ENCODE data around the gene PHC2. TPM values are rescaled to one million over a fixed set of nuclear protein-coding genes. Genes with fewer than 3 reads are reported as not detected.

PHC2 gene
- total RNA-seq, 2 donors from 2014 or later, result 15.4 to 34.5 TPM

GRCh38 chr1:33459691-33460090 is 28.8 kb upstream of the PHC2 start:
- no peaks in the 10 kb centered on the region for H3K36me3 Mint-ChIP-seq
- H3K9me3 Mint-ChIP-seq, result no peaks in the 10 kb centered on the region
- no peak overlapping the region for H3K27ac Mint-ChIP-seq
- DNase-seq (ENCODE audit: low spot score in 2 of 2), result no peak
- ATAC-seq, result no peak

DNA sequence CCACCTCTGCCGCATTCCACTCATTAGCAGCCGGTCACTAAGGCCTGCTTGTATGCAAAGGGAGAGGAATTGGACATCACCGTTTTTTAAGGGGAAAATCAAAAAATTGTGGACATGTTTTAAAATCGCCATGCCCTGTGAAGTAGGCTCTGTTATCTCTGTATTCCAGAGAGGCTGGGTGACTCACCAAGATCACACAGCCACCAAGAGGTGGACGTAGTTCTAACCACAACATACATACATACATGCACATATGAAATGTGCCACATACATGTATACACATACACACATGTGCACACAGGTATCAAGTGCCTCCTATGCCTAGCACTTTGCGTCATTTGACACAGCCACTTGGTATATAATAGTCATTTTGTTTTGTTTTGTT is 25.6 kb upstream of the PHC2 start:
- H3K9me3 Mint-ChIP-seq, result no peaks in the 10 kb centered on the region
- DNase-seq (ENCODE audit: low spot score in 2 of 2), result no peak
- no peaks in the 10 kb centered on the region for H3K36me3 Mint-ChIP-seq
- ATAC-seq, result no peak
- no peak overlapping the region for H3K27ac Mint-ChIP-seq

DNA sequence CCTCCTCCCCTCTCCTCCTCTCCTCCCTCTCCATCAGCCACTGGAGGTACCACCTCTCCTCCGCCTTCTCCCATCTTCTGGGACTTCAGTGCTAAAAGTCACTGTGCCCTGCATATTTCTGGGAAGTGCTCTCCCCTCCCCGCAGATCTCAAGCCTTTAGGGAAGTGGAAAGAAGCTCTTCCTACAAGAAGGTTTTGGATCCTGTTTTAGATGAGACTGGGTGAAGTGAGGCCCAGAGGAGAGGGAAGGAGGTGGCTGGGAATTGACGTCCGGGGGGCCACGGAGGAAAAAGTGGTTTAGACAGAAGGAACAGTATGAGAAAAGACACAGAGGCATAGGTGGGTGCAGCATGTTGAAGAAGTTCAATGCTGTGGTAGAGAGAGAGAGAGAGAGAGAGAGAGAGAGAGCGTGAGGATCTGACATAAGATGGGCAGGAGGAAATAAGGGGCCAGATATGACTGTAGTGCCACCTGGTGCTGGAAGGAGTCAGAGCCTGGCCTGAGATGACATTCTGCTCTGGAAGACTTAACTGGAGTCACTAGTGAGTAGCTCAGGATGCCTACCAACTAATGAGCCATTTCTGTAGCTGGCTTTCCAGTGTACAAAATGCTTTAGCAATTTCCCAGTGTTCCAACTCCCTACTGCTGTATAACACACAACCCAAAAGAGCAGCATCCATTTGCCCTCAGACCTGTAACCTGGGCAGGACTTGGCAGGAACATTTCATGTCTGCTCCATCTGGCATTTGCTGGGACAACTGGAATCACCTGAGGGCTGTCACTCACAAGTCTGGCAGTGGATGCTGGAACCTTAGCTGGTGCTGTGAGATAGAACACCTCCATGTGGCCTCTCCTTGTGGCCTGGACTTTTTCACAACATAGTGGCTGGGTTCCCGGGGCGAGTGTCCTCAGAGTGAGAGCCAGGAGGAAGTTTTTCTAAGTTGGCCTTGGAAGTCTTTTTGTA is 24.9 kb upstream of the PHC2 start:
- ATAC-seq (peak; percentile 70 to 93), DNase-seq (ENCODE audit: low spot score in 2 of 2) (peak in 1 of 2 donors; percentile 33)
- Mint-ChIP-seq H3K27ac (peak overlapping the region in 1 of 2 donors; percentile 17), H3K9me3 (no peaks in the 10 kb centered on the region), H3K36me3 (no peaks in the 10 kb centered on the region)

DNA sequence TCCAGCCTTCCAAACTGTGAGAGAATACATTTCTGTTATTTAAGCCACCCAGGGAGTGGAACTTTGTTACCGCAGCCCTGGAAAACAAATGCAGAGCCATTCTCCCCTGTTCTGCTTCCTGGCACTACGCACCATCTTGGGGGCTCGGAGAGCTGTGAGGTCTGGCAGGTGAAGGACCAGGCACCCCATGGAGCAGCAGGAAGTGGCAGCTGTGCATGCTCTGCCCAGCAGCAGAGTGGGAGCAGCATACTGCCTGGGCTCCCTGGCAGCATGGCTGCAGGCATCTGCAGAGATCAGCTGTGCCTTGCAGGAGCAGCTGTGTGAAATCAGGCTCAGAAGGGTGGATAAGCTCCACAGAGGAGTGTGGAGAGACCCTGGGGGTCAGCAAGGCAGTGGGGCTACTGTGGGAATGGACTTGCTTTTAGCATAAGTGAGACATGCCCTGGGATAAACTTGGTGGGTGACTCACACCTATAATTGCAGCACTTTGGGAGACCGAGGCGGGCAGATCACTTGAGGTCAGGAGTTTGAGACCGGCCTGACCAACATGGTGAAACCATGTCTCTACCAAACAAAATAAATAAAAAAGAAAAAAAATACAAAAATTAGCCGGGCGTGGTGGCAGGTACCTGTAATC is 23.9 kb upstream of the PHC2 start:
- DNase-seq (ENCODE audit: low spot score in 2 of 2) (no peak), ATAC-seq (no peak)
- H3K36me3 Mint-ChIP-seq, result no peaks in the 10 kb centered on the region
- H3K27ac Mint-ChIP-seq, result no peak overlapping the region
- no peaks in the 10 kb centered on the region for H3K9me3 Mint-ChIP-seq

DNA sequence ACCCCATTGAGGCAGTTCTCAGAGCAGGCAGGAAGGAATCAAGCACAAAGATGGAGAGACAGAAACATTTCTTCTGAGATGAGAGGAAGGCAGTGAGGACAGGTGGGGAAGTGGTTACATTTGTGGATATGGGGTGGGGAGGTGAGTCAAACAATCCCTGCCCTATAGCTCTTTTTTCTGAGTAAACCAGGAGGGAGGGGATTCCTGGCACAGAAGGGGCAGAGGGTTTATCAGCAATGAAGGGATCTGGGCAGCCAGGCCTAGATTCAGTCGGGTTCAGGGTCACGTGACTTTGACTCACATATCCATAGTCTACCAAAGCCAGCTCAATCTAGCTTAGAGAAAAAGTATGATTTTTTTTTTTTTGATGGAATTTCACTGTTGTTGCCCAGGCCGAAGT is 15.7 kb upstream of the PHC2 start:
- no peak for DNase-seq (ENCODE audit: low spot score in 2 of 2)
- Mint-ChIP-seq H3K27ac (no peak overlapping the region), H3K36me3 (no peaks in the 10 kb centered on the region), H3K9me3 (no peaks in the 10 kb centered on the region)
- ATAC-seq, result peak; percentile 76 to 83

DNA sequence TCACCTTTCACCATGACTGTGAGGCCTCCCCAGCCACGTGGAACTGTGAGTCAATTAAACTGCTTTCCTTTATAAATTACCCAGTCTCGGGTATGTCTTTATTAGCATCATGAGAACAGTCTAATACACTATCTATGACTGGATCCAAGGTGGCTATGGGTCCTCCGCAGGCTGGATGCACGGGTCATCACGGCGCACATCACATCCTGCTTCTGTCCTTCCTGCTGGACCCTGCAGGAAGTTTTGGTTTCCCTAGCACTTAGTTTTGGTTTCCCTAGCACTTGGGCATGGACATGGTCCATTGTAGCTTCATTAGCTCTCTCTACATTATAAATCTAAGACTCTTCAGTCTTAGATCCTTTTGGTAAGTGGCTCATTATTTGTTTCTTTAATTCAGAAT is 14.2 kb upstream of the PHC2 start:
- H3K36me3 Mint-ChIP-seq, result no peaks in the 10 kb centered on the region
- DNase-seq (ENCODE audit: low spot score in 2 of 2), result no peak
- no peaks in the 10 kb centered on the region for H3K9me3 Mint-ChIP-seq
- no peak overlapping the region for H3K27ac Mint-ChIP-seq
- no peak for ATAC-seq

DNA sequence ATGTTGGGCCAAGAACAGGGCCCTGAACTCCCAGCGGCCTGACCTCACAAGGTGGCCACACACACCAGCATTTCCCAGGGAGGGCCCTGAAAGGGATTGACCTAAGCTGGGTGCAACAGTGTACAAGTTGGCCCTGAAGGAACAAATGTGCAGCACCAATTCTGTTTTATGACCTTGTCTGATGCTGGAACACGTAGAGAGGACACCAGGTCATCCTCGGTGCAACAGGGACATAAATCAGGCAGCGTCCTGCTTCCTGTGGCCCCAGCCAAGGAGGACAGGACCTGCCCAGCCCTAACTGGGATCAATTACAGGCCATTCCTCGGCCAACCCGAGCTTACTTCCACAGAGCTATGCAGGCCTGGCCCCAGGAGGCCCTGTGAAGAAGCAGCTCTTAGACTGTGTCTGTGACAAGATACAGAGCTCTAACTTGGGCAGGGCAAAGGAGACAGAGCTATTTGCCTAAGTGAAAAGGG is 12.8 kb upstream of the PHC2 start:
- ATAC-seq, result no peak
- Mint-ChIP-seq H3K27ac (no peak overlapping the region), H3K36me3 (no peaks in the 10 kb centered on the region), H3K9me3 (no peaks in the 10 kb centered on the region)
- no peak for DNase-seq (ENCODE audit: low spot score in 2 of 2)

DNA sequence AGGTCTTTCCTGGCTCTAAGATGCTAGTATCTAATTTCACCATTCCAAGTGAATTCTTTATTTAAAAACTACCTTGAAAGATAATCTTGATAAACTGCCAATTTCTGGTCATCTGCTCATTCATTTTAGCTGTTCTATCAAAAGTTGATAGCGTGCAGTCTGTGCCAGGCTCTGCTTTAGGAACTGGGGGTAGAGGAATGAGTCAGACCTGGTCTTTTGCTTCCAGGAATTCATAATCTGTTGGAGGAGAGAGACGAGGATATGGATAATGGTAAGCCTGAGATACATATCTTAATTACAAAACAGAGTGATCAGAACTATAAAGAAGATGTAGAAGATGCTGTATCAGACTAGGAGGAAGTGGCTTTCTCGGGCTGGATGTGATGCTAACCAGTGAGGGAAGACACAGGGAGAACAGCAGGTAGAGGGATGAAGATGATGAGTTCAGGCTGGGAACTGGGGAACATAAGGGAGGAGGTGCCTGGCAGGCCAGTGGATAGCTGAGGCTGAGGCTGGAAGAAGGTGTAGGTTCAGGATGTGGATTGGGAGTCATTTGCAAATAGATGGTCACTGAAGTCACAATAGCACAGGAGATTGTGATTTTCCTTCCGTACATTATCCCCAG is 12.3 kb upstream of the PHC2 start:
- Mint-ChIP-seq H3K9me3 (no peaks in the 10 kb centered on the region), H3K36me3 (no peaks in the 10 kb centered on the region), H3K27ac (no peak overlapping the region)
- ATAC-seq, result no peak
- DNase-seq (ENCODE audit: low spot score in 2 of 2), result no peak

DNA sequence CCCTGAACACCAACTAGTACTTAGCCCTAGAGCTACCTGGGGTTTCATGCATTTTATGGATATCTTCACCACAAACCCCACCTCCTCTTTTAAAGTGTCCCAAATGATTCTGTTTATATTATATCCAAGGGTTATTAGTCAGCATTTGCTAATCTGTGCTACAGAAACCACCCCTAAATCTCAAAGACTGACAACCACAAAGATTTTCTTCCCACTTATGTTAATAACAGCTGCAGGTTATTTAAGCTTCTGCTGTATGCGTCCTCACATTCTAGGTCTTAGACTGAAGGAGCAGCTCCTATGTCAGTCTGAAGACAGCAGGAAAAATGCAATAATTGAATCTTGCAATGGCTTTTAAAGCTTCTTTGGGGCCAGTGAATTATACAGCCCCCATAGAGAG is 11.2 kb upstream of the PHC2 start:
- no peaks in the 10 kb centered on the region for H3K9me3 Mint-ChIP-seq
- ATAC-seq (no peak), DNase-seq (ENCODE audit: low spot score in 2 of 2) (no peak)
- no peaks in the 10 kb centered on the region for H3K36me3 Mint-ChIP-seq
- H3K27ac Mint-ChIP-seq, result no peak overlapping the region

DNA sequence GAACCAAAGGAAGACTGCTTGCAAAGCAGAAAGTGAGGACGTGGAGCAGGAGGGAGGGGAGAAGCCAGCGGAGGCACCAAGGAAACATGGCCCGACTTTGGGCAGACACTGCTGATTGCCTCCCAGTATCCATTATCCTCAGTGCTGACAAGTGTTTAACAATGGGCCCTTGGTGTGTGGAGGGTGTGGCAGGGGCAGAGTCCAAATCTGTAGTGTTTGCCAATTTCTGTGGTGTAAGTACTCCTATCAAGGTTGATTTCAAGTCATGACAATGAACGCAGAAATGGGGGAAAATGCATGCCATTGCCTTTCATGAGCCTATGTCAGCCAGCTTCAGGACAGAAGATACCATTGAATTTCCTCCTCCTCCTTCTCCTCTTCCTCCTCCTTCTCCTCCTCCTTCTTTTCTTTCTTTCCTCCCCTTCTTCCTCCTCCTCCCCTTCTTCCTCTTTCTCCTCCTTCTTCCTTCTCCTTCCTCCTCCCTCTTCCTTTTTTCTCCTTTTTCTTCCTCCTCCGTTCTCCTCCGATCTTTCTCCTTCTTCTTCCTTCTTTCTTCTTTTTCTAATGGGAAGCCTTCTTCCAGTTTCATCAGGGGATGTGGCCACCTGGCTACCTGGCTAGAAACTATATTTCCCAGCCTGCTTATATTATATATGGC is 10.3 kb upstream of the PHC2 start:
- H3K9me3 Mint-ChIP-seq, result no peaks in the 10 kb centered on the region

DNA sequence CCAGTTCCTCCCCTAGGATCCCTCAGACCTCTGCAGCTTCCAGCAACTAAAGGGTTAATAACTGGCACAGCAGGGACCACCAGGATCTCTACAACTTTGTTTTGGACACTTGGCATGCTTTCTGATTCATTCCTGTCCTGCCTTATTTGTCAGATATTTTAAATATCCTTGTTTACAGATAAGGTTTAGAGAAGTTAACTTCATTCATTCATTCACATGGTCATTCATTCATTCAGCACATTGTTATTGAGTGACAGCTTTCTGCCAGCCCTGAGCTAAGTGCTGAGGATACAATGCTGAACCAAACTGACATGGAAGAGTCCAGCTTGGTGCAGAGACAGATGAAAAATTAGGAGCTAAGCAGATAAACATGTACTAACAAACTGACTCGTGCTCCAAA is 8.8 kb upstream of the PHC2 start:
- DNase-seq (ENCODE audit: low spot score in 2 of 2), result no peak
- Mint-ChIP-seq H3K27ac (no peak overlapping the region), H3K36me3 (no peaks in the 10 kb centered on the region), H3K9me3 (no peaks in the 10 kb centered on the region)
- ATAC-seq, result no peak

More for the DNA sequence above, 10.3 kb upstream of the PHC2 start:
- no peaks in the 10 kb centered on the region for H3K36me3 Mint-ChIP-seq
- H3K27ac Mint-ChIP-seq, result no peak overlapping the region
- ATAC-seq (no peak), DNase-seq (ENCODE audit: low spot score in 2 of 2) (no peak)

DNA sequence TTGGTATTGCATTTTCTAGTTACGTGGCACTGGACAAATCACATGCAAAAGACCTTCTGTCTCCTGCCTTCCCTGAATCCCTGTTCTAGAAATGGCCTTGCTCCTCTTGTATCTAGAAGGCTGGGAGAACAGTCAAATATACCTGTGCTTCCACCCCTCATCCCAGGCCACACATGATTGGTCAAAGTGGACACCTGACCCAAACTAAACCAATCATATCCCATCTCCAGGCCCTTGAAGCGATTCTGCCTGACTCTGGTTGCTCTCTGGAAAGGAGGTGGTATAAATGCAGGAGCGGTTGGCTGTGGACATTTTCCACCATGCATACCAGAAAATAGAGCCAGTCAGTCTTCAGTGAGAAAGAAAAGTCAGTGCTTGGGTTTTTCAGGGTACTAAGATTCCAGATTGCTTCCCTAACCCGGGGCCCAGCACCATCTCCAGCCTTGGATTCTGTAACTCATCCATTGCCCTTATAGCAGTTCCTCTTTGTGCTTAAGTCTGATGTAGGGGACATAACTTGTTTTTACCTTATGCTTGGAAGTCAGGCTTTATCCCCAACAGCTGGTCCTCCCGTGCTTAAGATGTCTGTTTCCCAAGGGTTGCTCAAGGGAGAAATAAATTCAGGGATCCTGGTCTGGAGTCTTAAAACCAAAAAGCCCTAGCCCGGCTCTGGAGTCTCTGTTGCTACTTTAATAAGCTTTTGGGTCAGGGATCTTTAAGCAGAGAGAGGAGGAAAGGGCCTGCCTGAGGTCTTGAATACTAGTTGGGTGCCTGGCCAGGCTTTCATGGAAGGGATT is 7.7 kb upstream of the PHC2 start:
- ATAC-seq, result no peak
- H3K36me3 Mint-ChIP-seq, result no peaks in the 10 kb centered on the region
- H3K27ac Mint-ChIP-seq, result no peak overlapping the region
- no peak for DNase-seq (ENCODE audit: low spot score in 2 of 2)
- no peaks in the 10 kb centered on the region for H3K9me3 Mint-ChIP-seq

DNA sequence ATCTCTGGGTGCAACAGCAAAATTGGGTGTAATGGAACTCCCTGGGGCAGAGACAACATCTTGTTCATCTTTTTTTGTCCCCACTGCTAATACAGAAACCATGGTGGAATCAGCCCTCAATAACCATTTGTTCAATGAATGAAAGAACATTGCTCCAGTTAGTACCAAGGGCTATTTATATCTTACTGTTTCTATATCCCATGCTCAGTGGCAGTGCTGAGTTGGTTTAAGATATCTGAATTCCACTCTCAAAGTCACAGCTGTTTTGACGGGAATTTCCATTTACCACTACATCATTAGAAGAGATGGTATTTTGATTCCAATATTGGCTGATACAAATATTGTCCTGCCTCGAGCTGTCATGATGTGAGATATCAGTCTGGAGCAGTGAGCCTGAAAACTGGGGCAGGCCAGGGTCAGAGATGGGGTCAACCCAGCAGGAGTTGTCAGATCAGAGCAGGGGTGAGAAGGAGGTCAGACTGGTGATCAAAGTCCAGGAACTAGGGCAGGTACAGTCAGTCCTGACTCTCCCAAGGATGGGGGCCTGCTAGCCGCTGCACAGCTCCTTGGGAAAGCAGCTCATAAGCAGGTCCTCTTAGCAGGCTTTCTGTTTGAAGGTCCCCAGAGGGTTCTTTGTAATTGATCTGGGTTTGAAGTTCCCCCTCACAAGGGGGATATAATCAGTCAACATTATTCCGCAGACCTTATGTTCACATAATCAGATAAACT is 5.8 kb upstream of the PHC2 start:
- Mint-ChIP-seq H3K27ac (no peak overlapping the region), H3K36me3 (no peaks in the 10 kb centered on the region), H3K9me3 (no peaks in the 10 kb centered on the region)
- DNase-seq (ENCODE audit: low spot score in 2 of 2) (no peak), ATAC-seq (no peak)

GRCh38 chr1:33435096-33435820 is 4.4 kb upstream of the PHC2 start:
- no peak for DNase-seq (ENCODE audit: low spot score in 2 of 2)
- no peaks in the 10 kb centered on the region for H3K9me3 Mint-ChIP-seq
- H3K27ac Mint-ChIP-seq, result no peak overlapping the region
- no peak for ATAC-seq
- H3K36me3 Mint-ChIP-seq, result no peaks in the 10 kb centered on the region

DNA sequence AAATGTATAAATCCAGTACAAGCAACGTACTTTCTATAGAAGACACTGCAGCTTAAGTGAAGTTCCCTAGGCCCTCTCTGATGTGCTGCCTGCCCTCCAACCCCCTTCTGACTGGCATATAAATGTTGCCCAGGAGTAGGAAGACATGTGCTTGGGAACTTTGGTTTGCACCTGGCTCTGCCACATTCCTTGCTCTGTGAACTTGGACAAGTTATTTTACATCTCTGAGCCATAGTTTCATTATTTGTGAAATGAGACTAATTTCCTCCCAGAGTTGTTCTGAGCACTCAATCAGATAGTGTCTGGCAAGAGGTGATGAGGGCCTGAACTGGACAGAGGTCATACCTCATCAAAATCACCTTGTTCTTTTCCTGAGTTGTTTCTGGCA is 3.5 kb upstream of the PHC2 start:
- no peak for ATAC-seq
- DNase-seq (ENCODE audit: low spot score in 2 of 2), result no peak
- H3K27ac Mint-ChIP-seq, result no peak overlapping the region
- no peaks in the 10 kb centered on the region for H3K9me3 Mint-ChIP-seq
- no peaks in the 10 kb centered on the region for H3K36me3 Mint-ChIP-seq
